Adipocyte (in vitro differentiated cells): Measurements from ENCODE around the gene RCC2.

Experiments
- DNase-seq: peaks from one replicate; pipeline ENCODE4 v3.0.0-alpha.2; 2015; ENCODE audit warnings: low read depth
- H3K27me3 ChIP-seq: replicated peaks from 2 replicates; pipeline ENCODE4 v1.7.0; 2013; ENCODE audit warnings: mild to moderate bottlenecking, low read length, moderate library complexity; ENCODE audit not compliant: control insufficient read depth, insufficient read depth
- H3K36me3 ChIP-seq: 2 replicates; pipeline ENCODE4 v1.7.0; 2013; ENCODE audit warnings: low read length, mild to moderate bottlenecking, moderate library complexity; ENCODE audit not compliant: control insufficient read depth, insufficient read depth, severe bottlenecking
- H3K4me1 ChIP-seq: 2 replicates; pipeline ENCODE4 v1.7.0; 2013; ENCODE audit warnings: mild to moderate bottlenecking, low read length, moderate library complexity; ENCODE audit not compliant: control insufficient read depth, insufficient read depth
- H3K4me3 ChIP-seq: 2 replicates; pipeline ENCODE4 v1.7.0; 2013; ENCODE audit warnings: mild to moderate bottlenecking, low read length, moderate library complexity
- H3K9ac ChIP-seq: 2 replicates; pipeline ENCODE4 v1.7.0; 2013; ENCODE audit warnings: mild to moderate bottlenecking, low read length, moderate library complexity
- H3K9me3 ChIP-seq: 2 replicates; pipeline ENCODE4 v1.7.0; 2013; ENCODE audit warnings: mild to moderate bottlenecking, low read length, moderate library complexity; ENCODE audit not compliant: control insufficient read depth

RCC2 gene

GRCh38 chr1:17365293-17365692 is 74.2 kb downstream of the RCC2 start:
- H3K36me3 ChIP-seq: no peaks in the 10 kb centered on the region
- no peak overlapping the region for H3K9ac ChIP-seq
- H3K4me3 ChIP-seq: no peak overlapping the region
- peaks cover 43% of the 10 kb centered on the region for H3K27me3 ChIP-seq
- H3K4me1 ChIP-seq: no peaks in the 10 kb centered on the region
- peaks cover 8% of the 10 kb centered on the region for H3K9me3 ChIP-seq
- no peak for DNase-seq

GRCh38 chr1:17363771-17364170 is 75.7 kb downstream of the RCC2 start:
- Histone ChIP-seq H3K4me3 (no peak overlapping the region), H3K27me3 (peaks cover 38% of the 10 kb centered on the region), H3K9ac (no peak overlapping the region), H3K9me3 (peaks cover 8% of the 10 kb centered on the region), H3K4me1 (no peaks in the 10 kb centered on the region), H3K36me3 (no peaks in the 10 kb centered on the region)
- no peak for DNase-seq

GRCh38 chr1:17363351-17363750 is 76.1 kb downstream of the RCC2 start:
- Histone ChIP-seq H3K36me3 (no peaks in the 10 kb centered on the region), H3K27me3 (peaks cover 38% of the 10 kb centered on the region), H3K9me3 (peaks cover 8% of the 10 kb centered on the region), H3K4me3 (no peak overlapping the region), H3K9ac (no peak overlapping the region), H3K4me1 (no peaks in the 10 kb centered on the region)
- DNase-seq: no peak

- Histone ChIP-seq H3K36me3 (no peaks in the 10 kb centered on the region), H3K4me3 (no peak overlapping the region), H3K9me3 (peaks cover 8% of the 10 kb centered on the region), H3K9ac (no peak overlapping the region), H3K27me3 (peaks cover 26% of the 10 kb centered on the region), H3K4me1 (no peaks in the 10 kb centered on the region)
- DNase-seq: no peak
These were observed 77.8 kb downstream of the RCC2 start for GRCh38 chr1:17361687-17362086.

DNA sequence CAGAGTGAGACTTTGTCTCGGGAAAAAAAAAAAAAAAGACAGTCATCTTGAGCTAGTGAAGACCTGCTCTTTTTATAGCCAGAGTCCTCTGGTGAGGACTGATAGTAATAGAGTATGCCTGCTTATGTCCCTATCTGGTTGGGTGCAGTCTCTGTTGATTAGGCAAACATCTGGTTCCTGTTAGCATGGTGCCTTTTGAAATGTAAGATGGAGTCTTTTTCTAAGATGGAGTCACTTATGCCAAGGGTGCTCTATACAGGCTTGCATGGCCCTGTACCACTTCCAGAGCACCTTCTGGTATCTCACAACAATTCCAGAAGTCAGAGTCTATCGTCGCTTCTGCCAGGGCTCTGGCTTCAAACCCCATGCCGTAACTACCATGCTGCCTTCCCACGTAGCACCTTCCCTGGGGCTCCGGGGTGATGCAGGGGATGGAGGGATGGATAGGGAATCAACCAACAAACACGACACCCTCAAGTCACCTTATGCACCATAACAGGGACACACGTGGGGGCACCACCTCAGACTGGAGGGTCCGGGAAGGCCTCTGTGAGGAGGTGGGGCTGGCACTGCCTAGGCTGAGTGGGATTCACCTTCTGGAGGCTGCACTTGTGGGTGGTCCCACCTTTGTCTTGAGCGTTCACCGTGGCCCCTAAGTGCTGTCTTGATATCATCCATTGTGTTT is 79.1 kb downstream of the RCC2 start:
- no peak for DNase-seq
- H3K36me3 ChIP-seq: no peaks in the 10 kb centered on the region
- no peaks in the 10 kb centered on the region for H3K4me1 ChIP-seq
- H3K9ac ChIP-seq: no peak overlapping the region
- peaks cover 34% of the 10 kb centered on the region for H3K27me3 ChIP-seq
- H3K4me3 ChIP-seq: no peak overlapping the region
- peaks cover 8% of the 10 kb centered on the region for H3K9me3 ChIP-seq

GRCh38 chr1:17359808-17360207 is 79.7 kb downstream of the RCC2 start:
- H3K4me1 ChIP-seq: no peaks in the 10 kb centered on the region
- H3K9me3 ChIP-seq: peaks cover 8% of the 10 kb centered on the region
- H3K36me3 ChIP-seq: no peaks in the 10 kb centered on the region
- H3K4me3 ChIP-seq: no peak overlapping the region
- H3K9ac ChIP-seq: no peak overlapping the region
- DNase-seq: no peak
- peaks cover 35% of the 10 kb centered on the region for H3K27me3 ChIP-seq

DNA sequence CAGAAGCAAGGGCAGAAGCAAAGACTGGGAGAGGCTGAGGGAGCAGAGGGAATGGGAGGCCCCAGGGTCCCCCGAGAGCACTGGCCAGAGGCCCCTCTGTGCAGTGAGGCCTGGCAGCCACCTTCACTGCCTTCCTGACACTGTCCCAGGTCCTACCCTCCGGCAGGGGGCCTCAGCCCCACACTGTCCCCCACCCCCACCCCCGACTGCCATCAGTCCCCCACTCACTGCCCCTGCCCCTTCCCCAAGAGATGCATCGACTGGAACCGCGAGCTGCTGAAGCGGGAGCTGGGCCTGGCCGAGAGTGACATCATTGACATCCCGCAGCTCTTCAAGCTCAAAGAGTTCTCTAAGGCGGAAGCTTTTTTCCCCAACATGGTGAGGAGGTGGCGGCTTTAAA is 80.4 kb downstream of the RCC2 start:
- H3K36me3 ChIP-seq: no peaks in the 10 kb centered on the region
- no peak for DNase-seq

DNA sequence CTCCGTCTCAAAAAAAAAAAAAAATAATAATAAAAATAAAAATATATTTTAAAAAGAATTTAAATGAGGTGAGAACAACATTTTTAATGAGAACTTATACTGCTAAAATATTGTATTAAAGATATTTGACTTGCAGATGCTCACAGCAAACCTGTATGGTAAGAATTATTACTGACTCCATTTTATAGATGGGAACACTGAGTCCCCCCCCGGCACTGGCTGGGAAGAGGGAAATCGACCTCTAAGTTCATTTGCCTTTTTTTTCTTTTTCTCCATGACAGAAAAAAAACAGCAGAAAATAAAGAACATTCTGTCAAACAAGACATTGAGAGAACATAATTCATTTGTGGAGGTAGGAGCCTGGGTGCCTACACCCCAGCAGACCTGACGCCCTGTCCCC is 80.9 kb downstream of the RCC2 start:
- Histone ChIP-seq H3K9ac (no peak overlapping the region), H3K4me1 (no peaks in the 10 kb centered on the region), H3K9me3 (no peaks in the 10 kb centered on the region), H3K36me3 (no peaks in the 10 kb centered on the region), H3K4me3 (no peak overlapping the region), H3K27me3 (peaks cover 35% of the 10 kb centered on the region)
- DNase-seq: no peak

More for the DNA sequence above, 80.4 kb downstream of the RCC2 start:
- Histone ChIP-seq H3K27me3 (peaks cover 38% of the 10 kb centered on the region), H3K9ac (no peak overlapping the region), H3K9me3 (peaks cover 2% of the 10 kb centered on the region), H3K4me1 (no peaks in the 10 kb centered on the region), H3K4me3 (no peak overlapping the region)
